IMR-90 (cell line): ENCODE results near the gene C2orf69. TPM values are rescaled to one million over a fixed set of nuclear protein-coding genes. Genes with fewer than 3 reads are reported as not detected.

Experiments used
- ATAC-seq: fragments of 200-7000 bp; cut with Tn5 transposase; 2 replicates; pipeline ENCODE4 v1.9.1; 2020; ENCODE audit warnings: low read depth, mild to moderate bottlenecking, moderate library complexity
- BruUV-seq: library from RNA; stranded (reverse); fragments of 400-500 nt; replicated peaks from 2 replicates; lab custom pipeline; 2021; lab: Mats Ljungman, UMichigan
- CTCF ChIA-PET: fragments of 300-600 bp; formaldehyde crosslinking; extraction: SDS; loops from one replicate; lab custom pipeline; 2021; ENCODE audit warnings: antibody characterized with exemption; lab: Yijun Ruan, JAX
- POLR2A ChIA-PET: fragments of 300-600 bp; sonication (Branson Sonifier 250); formaldehyde crosslinking; loops from one replicate; lab custom pipeline; 2022; ENCODE audit warnings: antibody characterized with exemption; ENCODE audit not compliant: unreplicated experiment; lab: Charles Lee
- DNase-seq: peaks from one replicate; pipeline ENCODE4 v3.0.0; 2013
- H2AFZ ChIP-seq: replicated peaks from 2 replicates; pipeline ENCODE3; 2013; ENCODE audit warnings: low read length, mild to moderate bottlenecking; ENCODE audit not compliant: poor library complexity
- H2AK5ac ChIP-seq: 2 replicates; pipeline ENCODE4 v1.6.1; 2013; ENCODE audit warnings: low read depth, low read length, inconsistent platforms
- H2AK9ac ChIP-seq: replicated peaks from 2 replicates; pipeline ENCODE3; 2013; ENCODE audit warnings: mild to moderate bottlenecking, low read depth, low read length, moderate library complexity; ENCODE audit not compliant: poor library complexity
- H2BK120ac ChIP-seq: 2 replicates; pipeline ENCODE4 v1.6.1; 2013; ENCODE audit warnings: low read depth, low read length, inconsistent platforms
- H2BK15ac ChIP-seq: 3 replicates; pipeline ENCODE4 v1.6.1; 2013; ENCODE audit warnings: low read depth, low read length, inconsistent platforms
- H2BK20ac ChIP-seq: 2 replicates; pipeline ENCODE4 v1.6.1; 2013; ENCODE audit warnings: low read depth, mild to moderate bottlenecking, inconsistent platforms, low read length, moderate library complexity
- H2BK5ac ChIP-seq: 2 replicates; pipeline ENCODE4 v1.6.1; 2013; ENCODE audit warnings: mild to moderate bottlenecking, low read depth, low read length, inconsistent platforms; ENCODE audit not compliant: poor library complexity, severe bottlenecking
- H3K14ac ChIP-seq: replicated peaks from 2 replicates; pipeline ENCODE4 v1.6.1; 2013; ENCODE audit warnings: low read depth, low read length, inconsistent platforms
- H3K18ac ChIP-seq: 2 replicates; pipeline ENCODE4 v1.6.1; 2013; ENCODE audit warnings: low read depth, low read length, control low read depth
- H3K23ac ChIP-seq: 2 replicates; pipeline ENCODE4 v1.6.1; 2013; ENCODE audit warnings: low read depth, low read length, inconsistent platforms
- H3K27ac ChIP-seq: 2 replicates; pipeline ENCODE4 v1.5.1; 2013; ENCODE audit warnings: mild to moderate bottlenecking, control low read depth, low read length; ENCODE audit not compliant: insufficient read depth
- H3K27me3 ChIP-seq: 2 replicates; pipeline ENCODE4 v1.6.1; 2013; ENCODE audit warnings: low read length; ENCODE audit not compliant: control insufficient read depth, insufficient read depth
- H3K36me3 ChIP-seq: 2 replicates; pipeline ENCODE4 v1.6.1; 2013; ENCODE audit warnings: low read length, mixed read lengths; ENCODE audit not compliant: control insufficient read depth, insufficient read depth
- H3K4ac ChIP-seq: 2 replicates; pipeline ENCODE4 v1.6.1; 2013; ENCODE audit warnings: low read depth, low read length, inconsistent platforms
- H3K4me1 ChIP-seq: 2 replicates; pipeline ENCODE4 v1.6.1; 2013; ENCODE audit warnings: low read length, mixed read lengths; ENCODE audit not compliant: control insufficient read depth, insufficient read depth
- H3K4me2 ChIP-seq: 2 replicates; pipeline ENCODE4 v1.6.1; 2013; ENCODE audit warnings: low read depth, mild to moderate bottlenecking, control low read depth, low read length, moderate library complexity
- H3K4me3 ChIP-seq: 2 replicates; pipeline ENCODE4 v1.5.1; 2013; ENCODE audit warnings: low read depth, mild to moderate bottlenecking, control low read depth, low read length, moderate library complexity; ENCODE audit not compliant: insufficient read depth
- H3K56ac ChIP-seq: 2 replicates; pipeline ENCODE4 v1.6.1; 2013; ENCODE audit warnings: low read length, inconsistent platforms; ENCODE audit not compliant: insufficient read depth; ENCODE audit errors: extremely low read depth
- H3K79me1 ChIP-seq, 2 experiments: 2 replicates each; pipeline ENCODE4 v1.6.1; 2013; ENCODE audit warnings: low read length in 2 of 2, inconsistent platforms in 1 of 2, low read depth in 1 of 2
- H3K9ac ChIP-seq: 2 replicates; pipeline ENCODE4 v1.6.1; 2013; ENCODE audit warnings: low read depth, low read length, control low read depth
- H3K9me1 ChIP-seq: 2 replicates; pipeline ENCODE4 v1.6.1; 2013; ENCODE audit warnings: low read length, inconsistent platforms; ENCODE audit not compliant: insufficient read depth
- H3K9me3 ChIP-seq: 2 replicates; pipeline ENCODE4 v1.6.1; 2013; ENCODE audit warnings: low read length; ENCODE audit not compliant: control insufficient read depth, insufficient read depth
- H4K20me1 ChIP-seq: 2 replicates; pipeline ENCODE4 v1.6.1; 2013; ENCODE audit warnings: low read length, inconsistent platforms; ENCODE audit not compliant: insufficient read depth
- H4K5ac ChIP-seq: 2 replicates; pipeline ENCODE4 v1.6.1; 2013; ENCODE audit warnings: mild to moderate bottlenecking, low read depth, low read length, control low read depth
- H4K8ac ChIP-seq, 2 experiments: 2 replicates each; pipeline ENCODE4 v1.6.1; 2013; ENCODE audit warnings: low read depth in 2 of 2, low read length in 2 of 2, control low read depth in 1 of 2, inconsistent platforms in 1 of 2
- H4K91ac ChIP-seq: 2 replicates; pipeline ENCODE4 v1.6.1; 2013; ENCODE audit warnings: low read depth, low read length, inconsistent platforms; ENCODE audit not compliant: insufficient read depth
- BHLHE40 ChIP-seq: fragments of 150-350 bp; IDR thresholded peaks from 2 replicates; pipeline ENCODE4 v1.6.1; 2016; ENCODE audit warnings: mild to moderate bottlenecking, low read depth, low read length
- CHD1 ChIP-seq: IDR thresholded peaks from 2 replicates; pipeline ENCODE4 v1.6.1; 2012; ENCODE audit warnings: low read depth, low read length, improper control_type of control experiment
- ELK1 ChIP-seq: fragments of 150-350 bp; IDR thresholded peaks from 2 replicates; pipeline ENCODE4 v1.6.1; 2016; ENCODE audit warnings: low read depth, mild to moderate bottlenecking, low read length, moderate library complexity, borderline replicate concordance
- FOS ChIP-seq: fragments of 150-350 bp; IDR thresholded peaks from 2 replicates; pipeline ENCODE4 v1.6.1; 2016; ENCODE audit warnings: low read depth, low read length
- MAFK ChIP-seq: IDR thresholded peaks from 2 replicates; pipeline ENCODE4 v1.6.1; 2012; ENCODE audit warnings: low read depth, low read length, improper control_type of control experiment
- MAZ ChIP-seq: IDR thresholded peaks from 2 replicates; pipeline ENCODE4 v1.6.1; 2012; ENCODE audit warnings: low read depth, mild to moderate bottlenecking, low read length, improper control_type of control experiment, moderate library complexity, borderline replicate concordance
- MXI1 ChIP-seq: IDR thresholded peaks from 2 replicates; pipeline ENCODE4 v1.6.1; 2012; ENCODE audit warnings: low read depth, mild to moderate bottlenecking, low read length, moderate library complexity, borderline replicate concordance
- RAD21 ChIP-seq: IDR thresholded peaks from 2 replicates; pipeline ENCODE4 v1.6.1; 2012; ENCODE audit warnings: low read length, improper control_type of control experiment
- RCOR1 ChIP-seq: IDR thresholded peaks from 2 replicates; pipeline ENCODE4 v1.6.1; 2012; ENCODE audit warnings: mild to moderate bottlenecking, low read length, improper control_type of control experiment; ENCODE audit not compliant: insufficient replicate concordance
- USF2 ChIP-seq: fragments of 150-350 bp; IDR thresholded peaks from 2 replicates; pipeline ENCODE4 v1.6.1; 2017; ENCODE audit warnings: mild to moderate bottlenecking, antibody characterized with exemption, low read length, low read depth
- WGBS, 2 experiments: methylation state at CpG; one replicate each; pipeline versions ENCODE4 v1.1.5 to v1.1.7; 2013; ENCODE audit warnings: missing lambda C conversion rate in 2 of 2; ENCODE audit not compliant: insufficient read length in 1 of 2; ENCODE audit errors: extremely low coverage in 2 of 2; 5-methylcytosine and 5-hydroxymethylcytosine counted together
- dilution Hi-C: fragments of 300-500 bp; cut with HindIII; formaldehyde crosslinking; loops from one replicate; pipeline ENCODE4 v1.14.3; 2018; ENCODE audit warnings: low sequenced_read_pairs; ENCODE audit not compliant: unreplicated experiment
- in situ Hi-C: fragments of 300-500 bp; cut with MboI; formaldehyde crosslinking; loops from 3 replicates; pipeline ENCODE4 v1.14.3; 2019; ENCODE audit warnings: low sequenced_read_pairs, inconsistent platforms, mixed read lengths
- intact Hi-C: fragments of 100-400 bp; cut with micrococcal nuclease; formaldehyde crosslinking; loops from 2 replicates; pipeline ENCODE4 v1.10.0; 2022
- polyA plus RNA-seq, 3 experiments: library from polyadenylated mRNA; depleted of rRNA; stranded (reverse); fragments of >200 nt; gene quantifications; 2 replicates each; pipeline ENCODE4 v1.2.3, GENCODE V29; 2012; ENCODE audit warnings: low replicate concordance in 1 of 3
- total RNA-seq: library from RNA; depleted of rRNA; stranded (reverse); fragments of >200 nt; gene quantifications from 2 replicates; pipeline ENCODE4 v1.2.3, GENCODE V29; 2012

Gene C2orf69
- total and polyA plus RNA-seq, 2 of the 4 experiments (the other 2 are of a cell fraction): 3.1 to 4.7 TPM

- CTCF ChIA-PET: interaction anchor here (1.4 kb wide), 1 partner anchor 26 kb away, joined by 4 read pairs; no protein-coding TSS in a partner anchor
- no peak overlapping the region for H4K8ac ChIP-seq
- no peak overlapping the region for H2AK9ac ChIP-seq
- H3K4me2 ChIP-seq: no peak overlapping the region
- no peak overlapping the region for H2BK20ac ChIP-seq
- no peak overlapping the region for H4K91ac ChIP-seq
- no peak overlapping the region for H3K23ac ChIP-seq
- H3K14ac ChIP-seq: no peak overlapping the region
- H2AFZ ChIP-seq: no peak overlapping the region
- ATAC-seq (no peak), DNase-seq (no peak)
- H4K20me1 ChIP-seq: peaks cover 19% of the 10 kb centered on the region; the same call in 1 of the 2 replicates
- no peaks in the 10 kb centered on the region for H3K4me1 ChIP-seq
- no peak overlapping the region for H2BK15ac ChIP-seq
- H2BK5ac ChIP-seq: no peak overlapping the region
- no peak overlapping the region for H3K56ac ChIP-seq
- no peaks in the 10 kb centered on the region for H3K9me1 ChIP-seq
- no peak overlapping the region for H3K4ac ChIP-seq
- no peaks in the 10 kb centered on the region for H3K27me3 ChIP-seq
- no peak overlapping the region for H2BK120ac ChIP-seq
- POLR2A ChIA-PET: no interaction called here
- H3K27ac ChIP-seq: no peak overlapping the region
- WGBS, 2 experiments: no CpG with 5 or more reads among the region's 2 CpGs
- H3K18ac ChIP-seq: no peak overlapping the region
- peaks cover 14% of the 10 kb centered on the region for H3K36me3 ChIP-seq
- H4K5ac ChIP-seq: no peak overlapping the region
- dilution Hi-C loops (no loop called here), intact Hi-C loops (no loop called here), in situ Hi-C loops (no loop called here)
- H3K9ac ChIP-seq: no peak overlapping the region
- no peak overlapping the region for H2AK5ac ChIP-seq
- TF ChIP-seq CHD1 (no peak), BHLHE40 (no peak), USF2 (no peak), MXI1 (no peak), RCOR1 (no peak), FOS (no peak), RAD21 (no peak), MAZ (no peak), ELK1 (no peak), MAFK (no peak)
- no TSS peak for BruUV-seq
- peaks cover 11 to 35% of the 10 kb centered on the region in 2 experiments for H3K79me1 ChIP-seq
- H3K4me3 ChIP-seq: no peak overlapping the region
- peaks cover 2% of the 10 kb centered on the region; the same call in 1 of the 2 replicates for H3K9me3 ChIP-seq
These were observed 3.4 kb downstream of the C2orf69 start for GRCh38 chr2:199914372-199914958.
